Ectodermal cell (in vitro differentiated cells): ENCODE data around the gene STXBP5.

ENCODE experiments used
- H3K27ac ChIP-seq: 2 replicates; pipeline ENCODE4 v1.7.0; 2013; ENCODE audit warnings: mild to moderate bottlenecking, low read depth, low read length; ENCODE audit not compliant: insufficient read depth, poor library complexity, severe bottlenecking
- H3K27me3 ChIP-seq: 2 replicates; pipeline ENCODE4 v1.7.0; 2013; ENCODE audit warnings: mild to moderate bottlenecking, low read length; ENCODE audit not compliant: insufficient read depth, control insufficient read depth, poor library complexity, severe bottlenecking
- H3K36me3 ChIP-seq: one replicate; pipeline ENCODE4 v1.7.0; 2013; ENCODE audit warnings: low read length; ENCODE audit not compliant: control insufficient read depth, insufficient read depth
- H3K4me1 ChIP-seq: one replicate; pipeline ENCODE4 v1.7.0; 2013; ENCODE audit warnings: low read length; ENCODE audit not compliant: control insufficient read depth, insufficient read depth
- H3K4me3 ChIP-seq: 2 replicates; pipeline ENCODE4 v1.7.0; 2013; ENCODE audit warnings: low read depth, low read length, control low read depth; ENCODE audit not compliant: insufficient read depth
- H3K9me3 ChIP-seq: 2 replicates; pipeline ENCODE4 v1.7.0; 2013; ENCODE audit warnings: mild to moderate bottlenecking, low read length, moderate library complexity; ENCODE audit not compliant: control insufficient read depth
- WGBS, 2 experiments: methylation state at CpG; one replicate each; pipeline ENCODE4 v1.1.7; 2013; ENCODE audit warnings: missing lambda C conversion rate in 2 of 2; 5-methylcytosine and 5-hydroxymethylcytosine counted together

STXBP5 gene

GRCh38 chr6:147220345-147220744 is 16.1 kb downstream of the STXBP5 start:
- no peak overlapping the region for H3K4me3 ChIP-seq
- no peaks in the 10 kb centered on the region for H3K27me3 ChIP-seq
- H3K27ac ChIP-seq = no peak overlapping the region
- H3K36me3 ChIP-seq = no peaks in the 10 kb centered on the region
- H3K9me3 ChIP-seq = no peaks in the 10 kb centered on the region
- H3K4me1 ChIP-seq = peaks cover 3% of the 10 kb centered on the region
- 96% methylated on average over 2 of the region's 2 CpGs for WGBS, 2 experiments

- no peaks in the 10 kb centered on the region for H3K9me3 ChIP-seq
- H3K27ac ChIP-seq = no peak overlapping the region
- H3K36me3 ChIP-seq = no peaks in the 10 kb centered on the region
- WGBS, 2 experiments = 88 to 98% methylated on average over 3 to 4 of the region's 4 CpGs
- H3K4me1 ChIP-seq = peaks cover 3% of the 10 kb centered on the region
- no peaks in the 10 kb centered on the region for H3K27me3 ChIP-seq
- H3K4me3 ChIP-seq = no peak overlapping the region
Observed at GRCh38 chr6:147221739-147222138, 17.5 kb downstream of the STXBP5 start.

GRCh38 chr6:147222160-147222838 is 18.1 kb downstream of the STXBP5 start:
- no peak overlapping the region for H3K4me3 ChIP-seq
- 89 to 96% methylated on average over 4 of the region's 4 CpGs for WGBS, 2 experiments
- peaks cover 3% of the 10 kb centered on the region for H3K4me1 ChIP-seq
- H3K36me3 ChIP-seq = no peaks in the 10 kb centered on the region
- no peak overlapping the region for H3K27ac ChIP-seq
- no peaks in the 10 kb centered on the region for H3K9me3 ChIP-seq
- no peaks in the 10 kb centered on the region for H3K27me3 ChIP-seq

GRCh38 chr6:147223736-147224135 is 19.5 kb downstream of the STXBP5 start:
- H3K36me3 ChIP-seq = no peaks in the 10 kb centered on the region
- H3K9me3 ChIP-seq = no peaks in the 10 kb centered on the region
- no peak overlapping the region for H3K27ac ChIP-seq
- H3K27me3 ChIP-seq = no peaks in the 10 kb centered on the region
- H3K4me1 ChIP-seq = peaks cover 3% of the 10 kb centered on the region
- no peak overlapping the region for H3K4me3 ChIP-seq
- 91 to 93% methylated on average over 3 of the region's 3 CpGs for WGBS, 2 experiments

GRCh38 chr6:147226163-147226724 is 22.0 kb downstream of the STXBP5 start:
- Histone ChIP-seq H3K4me3 (no peak overlapping the region), H3K4me1 (peaks cover 3% of the 10 kb centered on the region)
- 96 to 100% methylated on average over 2 of the region's 2 CpGs for WGBS, 2 experiments

GRCh38 chr6:147226877-147227276 is 22.7 kb downstream of the STXBP5 start:
- no peaks in the 10 kb centered on the region for H3K27me3 ChIP-seq
- 100% methylated on average over 1 of the region's 1 CpG for WGBS, 2 experiments
- H3K36me3 ChIP-seq = no peaks in the 10 kb centered on the region
- no peak overlapping the region for H3K4me3 ChIP-seq
- no peak overlapping the region for H3K27ac ChIP-seq
- no peaks in the 10 kb centered on the region for H3K4me1 ChIP-seq
- H3K9me3 ChIP-seq = no peaks in the 10 kb centered on the region

More at GRCh38 chr6:147226163-147226724, 22.0 kb downstream of the STXBP5 start:
- Histone ChIP-seq H3K27me3 (no peaks in the 10 kb centered on the region), H3K9me3 (no peaks in the 10 kb centered on the region), H3K36me3 (no peaks in the 10 kb centered on the region), H3K27ac (no peak overlapping the region)

GRCh38 chr6:147227770-147228320 is 23.6 kb downstream of the STXBP5 start:
- no peak overlapping the region for H3K4me3 ChIP-seq
- no peaks in the 10 kb centered on the region for H3K27me3 ChIP-seq
- H3K27ac ChIP-seq = no peak overlapping the region
- no peaks in the 10 kb centered on the region for H3K36me3 ChIP-seq
- no peaks in the 10 kb centered on the region for H3K9me3 ChIP-seq
- no peaks in the 10 kb centered on the region for H3K4me1 ChIP-seq
- WGBS, 2 experiments = 100% methylated on average over 1 of the region's 1 CpG

GRCh38 chr6:147231589-147231988 is 27.4 kb downstream of the STXBP5 start:
- H3K27ac ChIP-seq = no peak overlapping the region
- no peaks in the 10 kb centered on the region for H3K4me1 ChIP-seq
- no peaks in the 10 kb centered on the region for H3K36me3 ChIP-seq
- no peaks in the 10 kb centered on the region for H3K27me3 ChIP-seq
- WGBS, 2 experiments = 100% methylated on average over 1 of the region's 1 CpG; no CpG with 5 or more reads in 1 of the 2 experiments
- no peaks in the 10 kb centered on the region for H3K9me3 ChIP-seq
- no peak overlapping the region for H3K4me3 ChIP-seq

GRCh38 chr6:147234685-147235084 is 30.5 kb downstream of the STXBP5 start:
- Histone ChIP-seq H3K27me3 (no peaks in the 10 kb centered on the region), H3K36me3 (no peaks in the 10 kb centered on the region), H3K27ac (no peak overlapping the region), H3K4me3 (no peak overlapping the region), H3K4me1 (no peaks in the 10 kb centered on the region), H3K9me3 (no peaks in the 10 kb centered on the region)
- 100% methylated on average over 2 of the region's 2 CpGs; no CpG with 5 or more reads in 1 of the 2 experiments for WGBS, 2 experiments

GRCh38 chr6:147238164-147238563 is 33.9 kb downstream of the STXBP5 start:
- Histone ChIP-seq H3K27me3 (no peaks in the 10 kb centered on the region), H3K36me3 (no peaks in the 10 kb centered on the region), H3K27ac (no peak overlapping the region), H3K4me1 (no peaks in the 10 kb centered on the region), H3K9me3 (no peaks in the 10 kb centered on the region), H3K4me3 (no peak overlapping the region)
- 80 to 81% methylated on average over 1 to 3 of the region's 3 CpGs for WGBS, 2 experiments
